CD4-positive, alpha-beta T cell treated with Interferon gamma for 1 hour (primary cell): ENCODE results near the gene CD44.
"Not testable (repeated sequence)": the region's sequence is repeated elsewhere in the genome, so short reads cannot be mapped to it uniquely, and the experiment has no call there.

Source experiments
- DNase-seq: peaks from one replicate; pipeline ENCODE4 v3.0.0-alpha.2; 2020

The CD44 gene

DNA sequence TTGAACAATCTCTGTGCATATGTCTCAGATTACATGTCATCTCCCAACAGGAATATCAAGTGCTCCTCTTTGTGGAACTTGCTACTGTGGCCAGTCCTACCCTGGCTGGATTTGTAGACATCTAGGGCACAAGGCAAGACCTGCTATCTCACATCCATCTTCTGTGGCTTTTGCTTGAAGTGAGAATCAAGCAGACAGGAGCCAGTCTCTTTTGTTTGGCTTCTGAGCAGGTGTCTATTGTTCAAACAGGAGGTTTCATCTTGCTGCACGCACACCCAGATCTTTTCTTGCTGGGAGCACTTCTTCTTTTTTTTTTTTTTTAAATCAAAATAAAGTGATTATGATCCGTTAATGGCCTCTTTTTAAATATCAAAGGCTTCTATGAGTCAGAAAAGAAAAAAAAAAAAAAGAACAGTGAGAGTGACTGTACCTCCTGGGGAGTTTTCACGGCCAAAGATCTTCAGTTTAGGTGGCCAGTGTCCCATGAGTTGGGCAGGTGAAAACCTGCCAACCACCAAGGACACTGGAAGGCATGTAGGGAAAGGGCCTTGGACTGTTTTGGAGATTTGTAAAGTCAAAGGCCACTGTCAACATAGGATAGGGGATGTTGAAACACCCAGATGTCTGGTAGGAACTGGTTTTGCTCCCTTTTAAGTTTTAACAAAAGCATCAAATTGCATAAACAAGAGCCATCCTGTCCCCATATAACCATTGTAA, 78.1 kb downstream of the CD44 start:
- DNase-seq = peak; percentile 42

DNA sequence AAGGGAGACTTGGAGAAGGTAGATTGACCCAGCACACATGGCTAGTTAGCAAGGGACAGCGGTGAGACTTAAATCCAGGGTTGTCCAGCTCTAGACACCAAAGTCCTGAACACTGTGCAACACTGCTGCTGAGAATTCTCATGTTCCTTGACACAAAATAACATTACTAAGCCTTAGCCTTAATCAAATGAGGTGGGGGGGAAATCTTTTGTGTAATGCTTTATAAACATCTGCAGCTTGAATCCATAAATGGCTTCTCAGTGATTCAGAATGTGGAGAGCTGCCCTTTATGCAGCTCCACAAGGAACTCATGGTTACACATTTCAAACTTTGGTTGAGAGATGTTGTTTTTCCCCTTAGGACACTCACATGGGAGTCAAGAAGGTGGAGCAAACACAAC, 80.0 kb downstream of the CD44 start:
- no peak for DNase-seq

DNA sequence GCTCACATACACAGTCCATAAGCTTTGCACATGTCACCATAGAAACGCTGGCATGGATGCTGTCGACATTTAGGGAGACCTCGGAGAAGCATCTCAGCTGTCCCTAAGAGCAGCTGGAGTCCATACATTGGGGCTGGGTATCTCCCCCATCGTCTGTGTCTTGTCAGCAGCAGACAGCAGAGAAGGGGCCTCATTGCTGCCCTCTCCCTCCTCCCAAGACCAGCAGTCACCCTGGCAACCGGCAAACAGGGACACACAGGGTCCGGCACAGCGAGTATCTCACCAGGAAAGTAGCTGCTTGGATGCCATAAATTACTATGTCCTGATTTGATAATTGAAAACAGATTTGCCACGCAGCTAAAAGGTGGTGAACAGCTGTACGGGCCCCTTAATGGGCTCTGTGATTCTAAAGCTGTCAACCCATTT, 84.4 kb downstream of the CD44 start:
- DNase-seq = no peak

DNA sequence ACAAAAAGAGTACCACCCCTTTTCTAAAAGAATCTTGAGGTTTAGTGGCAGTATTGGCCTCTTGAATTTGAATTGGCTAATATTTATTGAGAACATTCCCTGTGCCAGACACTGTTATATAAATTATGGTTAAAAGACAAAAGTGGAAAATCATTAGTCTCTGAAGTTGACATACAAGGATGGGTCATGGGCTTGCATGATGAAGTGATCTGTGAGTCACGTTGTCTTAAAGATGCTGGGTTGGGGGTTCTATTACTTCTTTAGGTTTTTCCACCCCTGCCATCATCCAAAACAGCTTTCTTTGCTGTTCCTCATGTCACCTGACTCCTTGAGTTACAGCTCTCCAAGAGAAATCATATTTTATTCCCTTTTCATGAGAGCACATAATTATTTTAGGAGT, 85.0 kb downstream of the CD44 start:
- no peak for DNase-seq

DNA sequence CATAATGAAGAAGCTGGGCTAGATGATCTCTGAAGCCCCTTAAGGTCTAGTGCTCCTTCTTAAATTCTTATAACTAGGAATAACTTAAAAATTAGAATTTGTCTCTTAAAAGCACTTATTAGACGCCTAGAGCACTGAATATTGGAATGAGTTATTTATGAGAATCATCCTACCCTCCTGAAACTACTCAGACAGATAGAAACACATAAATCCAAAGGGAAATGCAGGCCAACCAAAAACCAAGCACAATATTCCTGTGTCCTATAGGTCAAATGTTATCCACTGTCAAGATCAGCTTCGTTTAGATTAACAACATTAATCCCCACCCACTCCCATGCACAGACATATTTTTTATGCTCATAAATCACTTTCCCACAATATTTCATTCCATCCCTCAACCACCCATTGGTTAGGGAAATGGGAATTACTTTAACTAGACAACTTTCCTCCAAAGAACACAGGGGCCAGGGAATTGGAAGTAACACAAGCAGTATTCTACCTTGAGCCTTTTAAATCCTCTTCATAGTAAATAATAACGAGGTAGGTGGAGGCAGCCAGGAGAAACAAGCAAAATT, 87.1 kb downstream of the CD44 start:
- no peak for DNase-seq

DNA sequence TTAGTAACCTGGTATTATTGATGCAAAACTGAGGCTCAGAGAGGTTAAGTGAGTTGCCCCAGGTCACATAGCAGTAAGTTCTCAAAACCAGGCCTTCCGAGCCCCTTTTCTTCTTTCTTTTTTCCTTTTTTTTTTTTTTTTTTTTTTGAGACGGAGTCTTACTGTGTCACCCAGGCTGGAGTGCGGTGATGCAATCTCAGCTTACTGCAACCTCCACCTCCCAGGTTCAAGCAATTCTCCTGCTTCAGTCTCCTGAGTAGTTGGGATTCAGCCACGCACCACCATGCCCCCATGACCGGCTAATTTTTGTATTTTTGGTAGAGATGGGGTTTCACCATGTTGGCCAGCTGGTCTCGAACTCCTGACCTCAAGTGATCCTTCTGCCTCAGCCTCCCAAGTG, 87.8 kb downstream of the CD44 start:
- DNase-seq = not testable (repeated sequence)

DNA sequence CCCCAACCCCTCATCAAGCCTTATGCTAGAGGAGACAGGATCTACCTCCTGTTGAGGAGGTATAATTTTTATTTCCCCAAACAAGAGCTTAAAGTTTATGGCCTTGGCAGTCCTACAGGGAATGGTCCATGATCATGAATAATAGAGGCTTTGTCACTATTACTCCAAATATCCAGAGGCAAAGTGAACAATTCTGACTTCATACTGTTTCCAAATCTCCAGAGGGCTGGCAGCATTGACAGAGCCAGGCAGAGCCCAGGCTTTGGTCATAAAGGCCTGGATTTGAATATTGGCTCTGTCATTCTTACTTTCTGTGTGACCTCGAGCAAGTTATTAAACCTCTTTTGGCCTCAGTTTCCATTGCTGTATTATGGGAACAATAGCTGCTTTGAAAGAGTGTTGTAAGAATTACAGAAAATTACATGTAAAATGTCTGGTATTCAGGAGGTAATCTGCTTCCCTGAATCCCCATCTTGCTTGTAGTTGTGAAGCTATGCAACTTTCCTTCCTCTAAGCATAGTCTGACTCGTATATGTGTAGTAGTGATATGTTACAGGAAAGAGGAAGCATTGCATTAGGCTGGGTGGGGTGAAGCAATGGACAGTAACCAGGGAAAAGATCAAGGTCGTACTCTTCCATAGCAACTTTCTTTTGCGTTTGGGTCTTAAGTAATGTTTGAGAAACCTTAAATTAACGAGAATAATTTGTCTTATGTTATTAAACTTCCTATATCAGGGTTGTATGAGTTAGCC, 88.8 kb downstream of the CD44 start:
- DNase-seq = peak; percentile 45

DNA sequence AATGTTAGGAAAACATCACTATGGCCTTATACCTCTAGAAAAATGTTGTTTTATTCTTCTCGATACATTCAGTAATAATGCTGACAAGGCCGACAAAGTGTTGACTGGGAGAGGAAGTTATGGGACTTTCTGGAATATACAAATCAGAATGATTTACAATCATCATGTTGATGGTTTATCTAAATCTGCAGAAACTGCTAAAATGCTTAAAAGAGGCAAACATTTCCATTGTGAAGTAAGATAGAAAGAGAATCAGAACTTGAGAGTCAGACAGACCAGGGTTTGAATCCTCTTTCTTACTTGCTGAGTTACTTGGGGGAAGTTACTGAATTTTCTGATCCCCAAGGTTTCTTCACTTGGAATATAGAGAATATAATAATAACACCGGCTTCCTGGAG, 89.4 kb downstream of the CD44 start:
- DNase-seq = no peak

DNA sequence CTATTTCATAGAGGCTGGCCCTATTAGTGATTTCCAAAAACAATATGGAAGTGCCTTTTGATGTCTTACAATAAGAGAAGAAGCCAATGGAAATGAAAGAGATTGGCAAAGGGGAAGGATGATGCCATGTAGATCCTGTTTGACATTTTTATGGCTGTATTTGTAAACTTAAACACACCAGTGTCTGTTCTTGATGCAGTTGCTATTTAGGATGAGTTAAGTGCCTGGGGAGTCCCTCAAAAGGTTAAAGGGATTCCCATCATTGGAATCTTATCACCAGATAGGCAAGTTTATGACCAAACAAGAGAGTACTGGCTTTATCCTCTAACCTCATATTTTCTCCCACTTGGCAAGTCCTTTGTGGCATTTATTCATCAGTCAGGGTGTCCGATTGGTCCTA, 91.4 kb downstream of the CD44 start:
- no peak for DNase-seq

DNA sequence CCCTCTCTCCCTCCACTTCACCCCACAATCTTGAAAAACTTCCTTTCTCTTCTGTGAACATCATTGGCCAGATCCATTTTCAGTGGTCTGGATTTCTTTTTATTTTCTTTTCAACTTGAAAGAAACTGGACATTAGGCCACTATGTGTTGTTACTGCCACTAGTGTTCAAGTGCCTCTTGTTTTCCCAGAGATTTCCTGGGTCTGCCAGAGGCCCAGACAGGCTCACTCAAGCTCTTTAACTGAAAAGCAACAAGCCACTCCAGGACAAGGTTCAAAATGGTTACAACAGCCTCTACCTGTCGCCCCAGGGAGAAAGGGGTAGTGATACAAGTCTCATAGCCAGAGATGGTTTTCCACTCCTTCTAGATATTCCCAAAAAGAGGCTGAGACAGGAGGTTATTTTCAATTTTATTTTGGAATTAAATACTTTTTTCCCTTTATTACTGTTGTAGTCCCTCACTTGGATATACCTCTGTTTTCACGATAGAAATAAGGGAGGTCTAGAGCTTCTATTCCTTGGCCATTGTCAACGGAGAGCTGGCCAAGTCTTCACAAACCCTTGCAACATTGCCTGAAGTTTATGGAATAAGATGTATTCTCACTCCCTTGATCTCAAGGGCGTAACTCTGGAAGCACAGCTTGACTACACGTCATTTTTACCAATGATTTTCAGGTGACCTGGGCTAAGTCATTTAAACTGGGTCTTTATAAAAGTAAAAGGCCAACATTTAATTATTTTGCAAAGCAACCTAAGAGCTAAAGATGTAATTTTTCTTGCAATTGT, 92.3 kb downstream of the CD44 start:
- DNase-seq = no peak

DNA sequence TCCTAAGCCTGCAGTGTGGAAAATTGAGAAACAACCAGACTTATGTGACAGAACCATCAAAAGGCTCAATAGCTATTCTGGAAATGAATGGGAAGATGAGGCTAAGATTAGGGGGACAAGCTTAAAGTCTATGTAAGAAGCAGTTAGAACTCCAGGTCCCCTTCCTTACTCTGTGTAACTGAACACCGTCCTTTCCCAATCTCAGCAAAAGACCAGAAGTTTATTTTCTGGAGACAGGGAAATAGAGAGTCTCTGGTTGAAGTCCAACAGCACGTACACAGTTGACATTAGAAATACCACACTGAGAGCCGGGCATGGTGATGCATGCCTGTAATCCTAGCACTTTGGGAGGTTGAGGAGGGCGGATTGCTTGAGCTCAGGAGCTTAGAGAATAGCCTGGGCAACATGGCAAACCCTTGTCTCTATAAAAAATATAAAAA, 93.9 kb downstream of the CD44 start:
- DNase-seq = no peak

DNA sequence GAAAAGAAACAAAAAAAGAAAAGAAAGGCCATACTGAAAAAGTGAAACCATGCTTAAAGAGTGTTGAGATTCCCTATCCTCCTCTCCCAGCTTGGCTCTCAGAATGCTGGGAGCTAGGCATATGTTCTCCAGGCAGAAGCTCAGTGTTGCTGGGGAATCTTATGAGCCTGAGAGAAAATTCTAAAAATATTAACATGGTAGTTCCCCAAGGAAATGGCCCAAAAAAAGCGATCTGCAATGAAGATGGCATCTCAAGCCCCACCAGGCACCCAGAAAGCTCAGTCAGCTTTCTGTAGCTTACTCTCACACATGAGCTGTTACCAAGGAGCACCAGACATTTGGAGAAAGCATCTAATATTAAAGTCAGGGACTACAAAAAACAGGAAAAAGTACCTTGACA, 94.5 kb downstream of the CD44 start:
- DNase-seq = no peak

DNA sequence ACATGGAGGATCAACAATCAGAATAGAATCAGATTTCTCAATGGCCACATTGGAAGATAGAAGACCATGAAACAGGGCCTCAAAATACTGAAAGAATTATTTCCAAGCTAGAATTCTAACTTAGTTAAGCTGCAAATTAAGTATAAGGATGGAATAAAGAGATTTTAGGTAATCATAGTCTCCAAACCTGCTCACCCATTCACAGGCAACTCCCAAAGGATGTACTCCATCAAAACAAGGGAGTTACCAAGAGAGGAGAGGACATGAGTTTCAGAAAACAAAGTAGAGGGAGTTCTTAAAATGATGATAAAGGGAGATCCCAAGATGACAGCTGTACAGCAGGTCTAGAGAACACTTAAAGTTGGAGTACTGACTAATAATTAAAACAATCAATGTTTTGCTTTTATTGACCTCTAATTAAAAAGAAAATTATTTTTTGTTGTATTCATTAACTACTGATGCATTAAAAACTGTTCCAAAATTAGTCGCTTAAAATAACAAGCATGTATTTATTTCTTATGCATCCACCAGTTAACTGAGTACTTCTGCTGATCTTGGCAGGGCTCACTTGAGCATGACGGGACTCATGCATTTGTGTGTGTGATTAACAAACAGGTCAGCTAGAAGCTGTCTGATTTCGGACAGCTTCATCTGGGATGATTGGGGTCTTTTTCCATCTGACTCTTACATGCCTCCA, 95.6 kb downstream of the CD44 start:
- DNase-seq = no peak

DNA sequence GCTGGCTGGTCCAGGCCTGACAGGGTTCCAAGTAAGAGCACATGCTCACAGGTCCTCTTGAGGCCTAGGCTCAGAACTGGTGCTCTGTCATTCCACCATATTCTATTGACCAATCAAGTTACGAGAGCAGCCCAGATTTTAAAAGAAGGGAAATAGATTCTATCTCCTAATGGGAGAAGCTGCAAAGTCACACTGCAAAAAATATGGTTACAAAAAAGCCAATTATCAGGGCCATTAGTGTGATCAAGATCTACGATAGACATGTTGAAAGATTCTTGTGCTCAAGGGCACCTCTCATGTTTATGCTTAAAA, 96.1 kb downstream of the CD44 start:
- DNase-seq = no peak

DNA sequence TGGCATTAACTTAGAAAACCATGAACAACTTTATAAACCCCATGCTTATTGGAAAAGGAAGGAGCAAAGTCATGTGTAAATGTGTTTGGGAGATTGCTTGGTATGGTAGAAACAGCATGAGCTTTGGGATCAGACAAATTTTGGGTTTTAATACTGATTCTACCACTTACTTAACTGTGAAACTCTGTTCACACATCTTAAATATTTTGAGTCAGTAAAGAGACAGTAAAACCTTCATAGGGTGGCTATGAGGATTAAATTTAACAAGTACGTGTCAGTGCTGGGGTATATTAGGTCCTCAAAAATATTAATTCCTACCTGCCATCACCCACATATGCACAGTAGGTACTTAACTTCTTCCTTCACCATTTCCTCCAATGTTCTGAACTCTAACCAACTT, 96.5 kb downstream of the CD44 start:
- DNase-seq = no peak

DNA sequence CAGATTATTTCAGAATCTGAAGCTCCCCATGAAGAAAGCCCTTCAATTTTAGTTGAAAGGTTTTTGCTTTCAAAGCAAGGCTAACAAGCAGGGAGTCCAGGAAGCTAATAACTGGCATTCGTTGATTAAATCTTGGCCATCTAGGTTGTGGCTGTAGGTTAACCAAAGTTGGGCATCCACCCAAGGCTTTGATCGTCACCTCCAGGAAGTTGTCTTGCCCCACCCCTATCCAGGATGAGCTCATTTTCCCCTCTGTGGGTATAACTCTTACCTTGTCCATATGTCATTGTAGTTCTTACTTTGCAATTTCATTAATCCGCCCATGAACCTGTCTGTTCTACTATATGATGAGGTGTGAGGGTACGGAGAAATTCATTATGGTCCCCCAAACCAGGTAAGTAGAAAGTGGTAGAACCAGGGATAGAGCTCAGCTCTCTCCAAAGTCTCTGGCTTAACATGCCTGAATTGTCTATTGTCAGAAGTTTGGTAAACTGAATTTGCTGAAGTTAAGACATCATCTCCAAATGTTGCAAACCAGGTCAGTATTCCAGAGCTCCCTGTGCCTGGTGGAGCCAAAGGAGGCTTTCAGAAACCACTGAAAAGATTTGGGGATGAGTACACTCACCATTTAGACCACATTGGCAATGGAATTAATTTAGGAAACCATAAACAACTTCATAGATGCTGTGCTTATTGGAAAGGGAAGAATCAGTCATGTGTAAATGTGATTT, 97.1 kb downstream of the CD44 start:
- DNase-seq = peak; percentile 54

DNA sequence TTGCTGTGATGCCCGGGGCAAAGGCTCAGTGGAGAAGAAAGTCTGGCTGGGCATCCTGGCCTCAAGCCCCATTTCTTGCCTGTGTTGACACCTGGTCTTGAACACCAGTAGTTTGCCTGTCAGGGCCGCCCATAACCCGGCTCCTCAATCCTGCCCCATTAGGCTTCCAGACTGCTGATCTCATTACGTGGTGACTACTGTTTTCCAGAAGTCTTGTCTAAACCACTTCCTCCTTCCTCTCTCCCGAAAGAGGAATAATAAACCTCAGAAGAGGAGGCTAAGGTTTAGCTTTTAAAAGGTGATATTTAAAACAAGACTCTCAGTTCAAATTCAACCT, 97.7 kb downstream of the CD44 start:
- no peak for DNase-seq

DNA sequence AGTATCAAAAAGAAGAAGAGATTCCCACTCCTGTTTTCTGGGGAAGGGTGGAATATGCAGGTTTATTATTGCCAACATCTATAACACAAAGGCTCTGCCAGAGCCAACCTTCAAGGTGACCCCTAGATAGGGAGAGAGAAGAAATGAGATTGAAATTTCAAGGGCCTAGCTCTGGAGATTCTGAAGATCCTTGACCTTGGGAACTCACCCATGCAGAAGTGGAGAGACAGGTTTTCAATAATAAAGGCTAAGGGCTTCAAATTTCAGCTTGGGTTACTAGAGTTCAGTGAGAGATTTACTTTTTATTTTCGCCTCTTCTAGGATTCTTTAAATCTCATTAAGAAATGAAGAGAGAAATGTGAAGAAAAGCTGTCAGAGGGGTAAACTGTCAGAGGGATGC, 98.4 kb downstream of the CD44 start:
- DNase-seq = no peak

DNA sequence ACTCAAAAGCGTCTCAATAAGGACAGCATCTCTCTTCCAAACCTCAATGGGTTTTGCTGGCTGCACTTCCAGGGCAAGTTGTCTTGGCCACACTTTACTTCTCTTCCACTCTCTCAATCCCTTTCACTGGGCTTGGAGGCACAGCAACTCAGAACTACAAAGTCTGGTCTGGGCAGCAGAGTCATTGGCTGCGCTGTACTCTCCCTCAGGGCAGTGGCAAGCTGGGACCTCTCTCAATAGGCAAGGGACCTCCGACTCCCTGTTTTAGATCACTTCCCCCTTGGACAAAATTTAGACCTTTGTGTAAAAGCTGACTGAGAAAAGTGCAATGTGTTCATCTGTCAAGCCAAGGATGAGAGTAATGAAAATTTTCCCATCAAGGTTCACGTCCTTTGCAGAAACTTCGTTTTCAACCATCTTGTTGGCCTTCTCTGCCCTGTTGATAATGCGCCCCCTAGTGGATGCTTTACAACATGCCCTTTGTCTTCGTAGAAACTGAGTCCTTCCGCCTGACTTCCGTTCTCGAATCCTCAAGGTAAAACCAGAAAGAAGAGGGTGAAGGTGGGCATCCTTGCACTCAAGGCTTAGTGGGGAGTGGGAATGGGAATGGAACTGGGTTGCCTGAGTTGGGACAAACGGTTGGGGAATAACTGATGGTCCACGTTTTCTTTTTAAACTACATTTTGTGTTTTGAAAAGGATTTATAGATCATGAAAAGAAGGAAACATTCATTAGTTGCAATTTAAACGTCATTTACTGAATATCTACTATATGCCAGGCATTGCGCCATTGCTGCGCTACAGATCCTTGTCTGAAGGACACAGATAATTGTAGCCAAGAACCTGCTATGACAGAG, 99.1 kb downstream of the CD44 start:
- DNase-seq = peak; percentile 38

DNA sequence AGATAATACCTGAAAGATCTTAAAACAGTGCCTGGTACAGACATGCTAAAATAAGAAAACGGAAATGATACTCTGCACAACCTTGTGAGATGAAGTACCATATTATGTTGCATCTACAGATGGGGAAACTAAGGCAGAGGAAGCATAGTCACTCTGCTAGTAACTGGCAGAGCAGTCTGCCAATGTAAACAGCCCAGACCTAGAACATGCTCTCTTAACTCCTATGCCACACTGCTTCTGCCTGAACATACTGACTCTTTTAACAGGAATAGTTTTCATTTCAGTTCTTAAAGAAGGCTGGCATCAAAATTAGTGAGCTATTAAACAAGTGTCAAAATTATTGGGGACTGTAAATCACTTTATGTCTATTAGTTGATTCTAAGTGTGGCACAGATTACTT, 99.9 kb downstream of the CD44 start:
- DNase-seq = no peak

DNA sequence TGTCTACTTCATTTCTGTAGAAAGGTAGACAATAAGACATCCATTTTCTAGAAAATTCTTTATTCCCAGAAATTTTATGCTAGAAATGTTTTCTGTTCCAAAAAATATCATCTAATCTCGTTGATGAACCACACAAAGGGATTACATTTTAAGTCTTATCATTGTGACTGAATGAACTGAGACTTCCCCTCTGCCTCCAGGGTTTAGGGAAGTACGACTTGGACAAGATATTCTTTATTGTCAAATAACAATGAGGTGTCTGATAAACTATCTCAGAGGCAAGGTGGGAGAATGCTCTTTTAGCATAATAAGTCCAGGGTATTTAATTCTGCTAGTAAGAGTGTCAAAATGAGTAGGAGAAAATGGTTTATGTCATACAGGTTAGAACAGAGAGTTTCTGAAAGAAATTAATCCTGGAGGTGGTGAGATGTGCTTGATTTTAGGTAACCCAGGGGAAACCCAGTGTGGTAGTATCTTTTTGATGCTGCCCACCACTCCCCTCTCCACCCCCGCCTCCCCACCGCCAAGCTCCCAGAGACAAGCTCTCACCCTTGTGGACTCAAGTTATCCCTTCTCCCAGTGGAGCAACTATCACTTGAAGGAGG, 100.6 kb downstream of the CD44 start:
- DNase-seq = no peak
